Type B pancreatic cell (in vitro differentiated cells): ENCODE measurements around the gene SLC12A4. TPM values are rescaled to one million over a fixed set of nuclear protein-coding genes. Genes with fewer than 3 reads are reported as not detected.
A peak's percentile ranks its signal among the peaks of the same experiment; 100 is the strongest.
"Not testable (repeated sequence)": the region's sequence is repeated elsewhere in the genome, so short reads cannot be mapped to it uniquely, and the experiment has no call there.

Experiments used
- DNase-seq: peaks from one replicate; pipeline ENCODE4 v3.0.0; 2021; ENCODE audit warnings: mixed read lengths; ENCODE audit not compliant: unreplicated experiment; ENCODE audit errors: extremely low spot score
- H3K27ac Mint-ChIP-seq: 2 replicates; pipeline ENCODE4 v1.8.0; 2021; ENCODE audit warnings: mild to moderate bottlenecking, mixed read lengths
- H3K27me3 Mint-ChIP-seq: 2 replicates; pipeline ENCODE4 v1.8.0; 2021; ENCODE audit warnings: mixed read lengths
- H3K36me3 Mint-ChIP-seq: 2 replicates; pipeline ENCODE4 v1.8.0; 2021; ENCODE audit warnings: mixed read lengths
- H3K4me1 Mint-ChIP-seq: one replicate; pipeline ENCODE4 v1.8.0; 2021; ENCODE audit warnings: mixed read lengths; ENCODE audit not compliant: unreplicated experiment
- H3K4me3 Mint-ChIP-seq: 2 replicates; pipeline ENCODE4 v1.8.0; 2021; ENCODE audit warnings: mild to moderate bottlenecking, mixed read lengths
- H3K9me3 Mint-ChIP-seq: 2 replicates; pipeline ENCODE4 v1.8.0; 2021; ENCODE audit warnings: mixed read lengths
- long read RNA-seq: library from polyadenylated mRNA; unstranded; transcript quantifications from one replicate; pipeline ENCODE4 v2.0.0, GENCODE V29; 2020
- total RNA-seq: library from RNA; stranded (reverse); gene quantifications from 2 replicates; pipeline ENCODE4 v1.2.1, GENCODE V29; 2021; ENCODE audit warnings: low replicate concordance
- TF ChIP-seq, protein P1 (sequence below): fragments of 200-600 bp; sonication (generic); conservative IDR thresholded peaks from 2 replicates; pipeline ENCODE4 v1.5.0; 2021; ENCODE audit warnings: antibody characterized with exemption, mild to moderate bottlenecking

Gene SLC12A4
- total RNA-seq, result 48.1 and 68.8 TPM in 2 replicates
- long read RNA-seq, full-length matches to known transcripts, result 9 of 24 reads
- long read RNA-seq, partial matches to known transcripts, result 13 of 24 reads
- long read RNA-seq, other reads (novel, unspliced or antisense), result 2 of 24 reads

DNA sequence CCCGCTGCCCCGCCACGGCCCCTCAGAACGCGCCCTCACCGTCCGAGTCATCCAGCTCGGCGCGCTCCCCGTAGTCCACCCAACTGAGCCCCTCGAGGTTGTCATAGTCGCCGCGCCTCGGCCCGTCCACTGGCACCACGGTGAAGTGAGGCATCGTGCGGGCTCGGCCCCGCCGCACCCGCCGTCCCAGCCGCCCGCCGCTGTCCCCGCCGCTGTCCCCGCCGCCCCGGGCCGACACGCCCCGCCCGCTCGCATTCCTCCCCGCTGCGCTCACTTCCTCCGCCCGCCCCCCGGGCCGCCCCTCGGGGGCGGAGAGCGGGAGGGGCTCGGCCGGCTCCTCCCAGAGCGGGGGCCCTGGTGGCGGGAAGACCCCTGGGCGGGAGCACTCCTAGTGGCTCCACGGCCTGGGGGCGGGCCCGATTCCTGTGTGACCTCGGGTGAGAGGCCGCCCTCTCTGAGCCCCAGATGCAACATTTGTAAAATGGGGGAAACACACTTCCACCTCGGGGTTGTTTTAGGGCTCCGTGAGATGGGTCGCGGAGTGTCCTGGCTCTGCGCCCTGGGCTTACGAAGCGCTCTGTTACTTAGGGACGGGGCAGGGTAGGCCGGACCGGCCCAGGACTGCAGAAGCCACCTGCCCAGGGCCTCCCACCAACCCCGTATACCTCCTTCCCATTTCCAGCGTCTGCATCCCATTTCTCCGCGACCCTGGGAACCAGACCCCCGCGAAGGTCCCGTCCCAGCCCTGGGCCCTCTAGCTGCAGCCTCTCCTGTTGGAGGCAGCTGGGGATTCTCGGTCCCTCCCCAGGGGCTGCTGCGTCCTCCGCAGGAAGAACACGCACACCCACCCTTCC lies at the start of gene SLC12A4:
Gene SLC12A4 (minus strand): TSS at position 238 of the 854 bp plus-strand sequence. CDS start 84 bp downstream, at position 154.
- no peaks in the 10 kb centered on the region for H3K9me3 Mint-ChIP-seq
- H3K4me3 Mint-ChIP-seq, result peak within 1 kb of the TSS; percentile 89
- DNase-seq, result peak; percentile 85
- TF ChIP-seq, protein P1, sequence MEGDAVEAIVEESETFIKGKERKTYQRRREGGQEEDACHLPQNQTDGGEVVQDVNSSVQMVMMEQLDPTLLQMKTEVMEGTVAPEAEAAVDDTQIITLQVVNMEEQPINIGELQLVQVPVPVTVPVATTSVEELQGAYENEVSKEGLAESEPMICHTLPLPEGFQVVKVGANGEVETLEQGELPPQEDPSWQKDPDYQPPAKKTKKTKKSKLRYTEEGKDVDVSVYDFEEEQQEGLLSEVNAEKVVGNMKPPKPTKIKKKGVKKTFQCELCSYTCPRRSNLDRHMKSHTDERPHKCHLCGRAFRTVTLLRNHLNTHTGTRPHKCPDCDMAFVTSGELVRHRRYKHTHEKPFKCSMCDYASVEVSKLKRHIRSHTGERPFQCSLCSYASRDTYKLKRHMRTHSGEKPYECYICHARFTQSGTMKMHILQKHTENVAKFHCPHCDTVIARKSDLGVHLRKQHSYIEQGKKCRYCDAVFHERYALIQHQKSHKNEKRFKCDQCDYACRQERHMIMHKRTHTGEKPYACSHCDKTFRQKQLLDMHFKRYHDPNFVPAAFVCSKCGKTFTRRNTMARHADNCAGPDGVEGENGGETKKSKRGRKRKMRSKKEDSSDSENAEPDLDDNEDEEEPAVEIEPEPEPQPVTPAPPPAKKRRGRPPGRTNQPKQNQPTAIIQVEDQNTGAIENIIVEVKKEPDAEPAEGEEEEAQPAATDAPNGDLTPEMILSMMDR, result peak; percentile 21
- peak within 1 kb of the TSS; percentile 98 for H3K27ac Mint-ChIP-seq
- H3K36me3 Mint-ChIP-seq, result peaks cover 5% of the 10 kb centered on the region
- H3K4me1 Mint-ChIP-seq, result peaks cover 28% of the 10 kb centered on the region
- H3K27me3 Mint-ChIP-seq, result peaks cover 10% of the 10 kb centered on the region

DNA sequence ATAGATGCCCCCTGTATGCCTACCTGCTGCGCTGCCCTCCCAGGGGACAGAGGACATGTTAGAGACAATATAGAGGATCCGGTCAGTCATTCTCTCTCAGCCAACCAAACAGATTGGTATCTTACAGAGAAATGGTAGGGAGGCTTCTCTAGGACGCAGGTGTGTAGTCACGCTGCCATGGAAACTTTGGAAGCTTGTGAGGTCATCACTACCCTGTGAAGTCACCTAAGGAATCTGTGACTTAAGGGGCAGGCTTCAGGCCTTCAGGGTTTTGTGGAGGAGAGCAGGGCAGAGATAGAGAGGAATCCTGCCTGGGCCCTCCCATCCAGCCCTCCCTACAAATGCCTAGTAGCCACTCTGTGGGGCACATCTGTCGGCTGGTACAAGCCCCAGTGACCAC lies 47.2 kb upstream of the SLC12A4 start, which contains the start of gene DPEP2NB:
Gene DPEP2NB (minus strand): TSS at position 231 of the 400 bp plus-strand sequence. CDS start 141 bp downstream, at position 90.
- Mint-ChIP-seq H3K27ac (no peak within 1 kb of the TSS), H3K4me1 (no peaks in the 10 kb centered on the region)
- TF ChIP-seq, protein P1, result no peak

DNA sequence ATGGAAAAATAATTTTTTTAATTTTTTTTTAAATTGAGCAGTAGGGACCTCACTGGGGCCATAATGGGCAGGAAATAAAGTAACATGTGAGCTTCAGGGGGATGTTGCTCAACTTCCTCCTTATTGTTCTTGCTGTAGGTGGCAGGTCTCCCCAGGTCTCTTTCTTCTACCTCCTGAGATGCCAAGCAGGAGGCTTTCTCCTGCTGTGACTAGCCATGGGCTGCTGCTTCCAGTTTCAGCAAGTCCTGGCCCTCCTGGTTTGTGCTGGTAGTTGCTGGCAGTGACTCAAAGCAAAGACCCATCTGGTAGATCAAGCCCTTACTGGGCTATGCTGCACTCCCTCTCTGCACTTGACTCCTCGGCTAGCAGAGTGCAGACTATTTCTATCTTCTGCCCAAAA lies 45.0 kb upstream of the SLC12A4 start:
- no peak for DNase-seq
- Mint-ChIP-seq H3K4me3 (no peak overlapping the region), H3K9me3 (no peaks in the 10 kb centered on the region), H3K27ac (no peak overlapping the region), H3K36me3 (no peaks in the 10 kb centered on the region), H3K4me1 (no peaks in the 10 kb centered on the region), H3K27me3 (peaks cover 23% of the 10 kb centered on the region)
- TF ChIP-seq, protein P1, result no peak

More for the DNA sequence above, 47.2 kb upstream of the SLC12A4 start, which contains the start of gene DPEP2NB:
- DNase-seq, result no peak
- Mint-ChIP-seq H3K27me3 (peaks cover 15% of the 10 kb centered on the region), H3K4me3 (no peak within 1 kb of the TSS), H3K36me3 (no peaks in the 10 kb centered on the region), H3K9me3 (no peaks in the 10 kb centered on the region)

DNA sequence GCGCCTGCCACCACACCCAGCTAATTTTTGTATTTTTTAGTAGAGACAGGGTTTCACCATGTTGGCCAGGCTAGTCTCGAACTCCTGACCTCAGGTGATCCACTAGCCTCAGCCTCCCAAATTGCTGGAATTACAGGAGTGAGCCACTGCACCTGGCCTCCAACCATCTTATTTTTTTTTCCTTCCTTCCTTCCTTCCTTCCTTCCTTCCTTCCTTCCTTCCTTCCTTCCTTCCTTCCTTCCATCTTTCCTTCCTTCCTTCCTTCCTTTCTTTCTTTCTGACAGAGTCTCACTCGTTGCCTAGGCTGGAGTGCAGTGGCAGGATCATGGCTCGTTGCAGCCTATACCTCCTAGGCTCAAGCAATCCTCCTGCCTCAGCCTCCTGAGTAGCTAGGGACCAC lies 41.4 kb upstream of the SLC12A4 start:
- H3K9me3 Mint-ChIP-seq, DNase-seq, H3K4me3 Mint-ChIP-seq, H3K36me3 Mint-ChIP-seq, H3K4me1 Mint-ChIP-seq: not testable (repeated sequence)
- Mint-ChIP-seq H3K27me3 (peaks cover 23% of the 10 kb centered on the region), H3K27ac (peak overlapping the region; percentile 49)

DNA sequence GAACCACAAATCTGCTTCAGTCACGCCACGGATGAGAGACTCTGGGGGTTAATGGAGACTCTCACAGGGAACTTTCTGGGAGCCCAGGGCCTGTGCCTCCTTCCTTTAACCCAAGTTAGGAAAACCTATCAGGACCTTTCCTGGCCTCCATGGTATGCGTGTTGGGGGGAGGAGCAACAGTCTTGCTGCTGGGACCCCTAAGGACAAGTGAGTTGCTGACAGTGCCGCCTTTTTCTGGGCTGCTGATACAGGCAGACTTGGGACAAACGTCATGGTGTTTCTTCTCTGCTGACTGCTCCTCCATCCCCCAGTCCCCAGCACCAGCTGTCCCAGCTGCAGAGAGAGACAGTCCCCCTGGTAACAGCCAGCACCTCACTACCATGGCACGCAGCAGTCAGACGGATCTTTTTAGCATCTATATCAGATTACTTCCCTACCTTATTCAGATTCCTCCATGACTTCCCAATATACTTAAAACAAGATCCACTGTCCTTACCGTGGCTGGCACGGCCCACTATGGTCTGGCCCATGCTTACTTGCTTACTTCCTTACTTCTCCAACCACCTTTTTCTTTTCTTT lies 40.8 kb upstream of the SLC12A4 start:
- DNase-seq, result no peak
- no peaks in the 10 kb centered on the region for H3K36me3 Mint-ChIP-seq
- peak overlapping the region; percentile 65 for H3K27ac Mint-ChIP-seq
- no peaks in the 10 kb centered on the region for H3K4me1 Mint-ChIP-seq
- peaks cover 18% of the 10 kb centered on the region for H3K27me3 Mint-ChIP-seq
- H3K9me3 Mint-ChIP-seq, result no peaks in the 10 kb centered on the region
- TF ChIP-seq, protein P1, result no peak
- no peak overlapping the region for H3K4me3 Mint-ChIP-seq
